ENCODE measurements around the gene NUP98. TPM values are rescaled to one million over a fixed set of nuclear protein-coding genes. Genes with fewer than 3 reads are reported as not detected.
A peak's percentile ranks its signal among the peaks of the same experiment; 100 is the strongest.

NUP98 gene
- total RNA-seq, 1 donor from 2014 or later = 94.8 TPM

- H3K4me3 ChIP-seq = no peak overlapping the region
- Mint-ChIP-seq H3K27me3 (ENCODE audit: insufficient read depth, low read depth) (no peaks in the 10 kb centered on the region), H3K4me3 (no peak overlapping the region), H3K27ac (no peak overlapping the region), H3K4me1 (peaks cover 4% of the 10 kb centered on the region), H3K9me3 (no peaks in the 10 kb centered on the region), H3K36me3 (peaks cover 25% of the 10 kb centered on the region)
- no peak overlapping the region for H3K9ac ChIP-seq
- peaks cover 6% of the 10 kb centered on the region for H3K79me2 ChIP-seq (ENCODE audit: low read depth)
- DNase-seq (ENCODE audit: low spot score) = no peak
- H4K20me1 ChIP-seq (ENCODE audit: low read depth) = no peaks in the 10 kb centered on the region
- no peak overlapping the region for H3K27ac ChIP-seq
- peaks cover 21% of the 10 kb centered on the region for H3K36me3 ChIP-seq
- no peaks in the 10 kb centered on the region for H3K9me3 ChIP-seq (ENCODE audit: low read depth)
- no peaks in the 10 kb centered on the region for H3K27me3 ChIP-seq
- no peak overlapping the region for H3K4me2 ChIP-seq
- no peak for TF ChIP-seq EZH2 (IDR thresholded peaks at IDR 0.05)
- no peak for TF ChIP-seq CTCF (IDR thresholded peaks at IDR 0.05)
- no peak for TF ChIP-seq EZH2phosphoT487 (IDR thresholded peaks at IDR 0.05)
- H3K4me1 ChIP-seq = no peaks in the 10 kb centered on the region
- peaks cover 8% of the 10 kb centered on the region for H3F3A ChIP-seq (ENCODE audit: low read depth)
- no peak overlapping the region for H2AFZ ChIP-seq (replicated peaks)
Observed at GRCh38 chr11:3712274-3712673, 85.1 kb downstream of the NUP98 start.

GRCh38 chr11:3710485-3711259 lies 86.7 kb downstream of the NUP98 start:
- H3K4me3 ChIP-seq = no peak overlapping the region
- TF ChIP-seq EZH2phosphoT487 (IDR thresholded peaks at IDR 0.05) (no peak), CTCF (IDR thresholded peaks at IDR 0.05) (no peak), EZH2 (IDR thresholded peaks at IDR 0.05) (no peak)
- peaks cover 32% of the 10 kb centered on the region for H3K36me3 Mint-ChIP-seq
- no peaks in the 10 kb centered on the region for H3K9me3 ChIP-seq (ENCODE audit: low read depth)
- H3K9me3 Mint-ChIP-seq = no peaks in the 10 kb centered on the region
- H3K27ac Mint-ChIP-seq = peak overlapping the region; percentile 59
- no peak overlapping the region for H3K4me2 ChIP-seq
- H3K36me3 ChIP-seq = peaks cover 21% of the 10 kb centered on the region
- no peaks in the 10 kb centered on the region for H3K4me1 ChIP-seq
- DNase-seq (ENCODE audit: low spot score) = no peak
- H3K9ac ChIP-seq = no peak overlapping the region
- H3F3A ChIP-seq (ENCODE audit: low read depth) = peaks cover 8% of the 10 kb centered on the region
- peak overlapping the region; percentile 5 for H3K27ac ChIP-seq
- H3K27me3 ChIP-seq = no peaks in the 10 kb centered on the region
- peaks cover 6% of the 10 kb centered on the region for H3K79me2 ChIP-seq (ENCODE audit: low read depth)
- peaks cover 4% of the 10 kb centered on the region for H3K4me1 Mint-ChIP-seq
- H3K27me3 Mint-ChIP-seq (ENCODE audit: insufficient read depth, low read depth) = no peaks in the 10 kb centered on the region
- H2AFZ ChIP-seq (replicated peaks) = no peak overlapping the region
- no peak overlapping the region for H3K4me3 Mint-ChIP-seq
- H4K20me1 ChIP-seq (ENCODE audit: low read depth) = no peaks in the 10 kb centered on the region

- Histone ChIP-seq H3K79me2 (ENCODE audit: low read depth) (peaks cover 6% of the 10 kb centered on the region), H3K27ac (peak overlapping the region; percentile 5), H3K36me3 (peaks cover 21% of the 10 kb centered on the region), H3K9ac (no peak overlapping the region), H4K20me1 (ENCODE audit: low read depth) (no peaks in the 10 kb centered on the region), H3K4me3 (no peak overlapping the region), H3K27me3 (no peaks in the 10 kb centered on the region), H2AFZ (replicated peaks) (no peak overlapping the region), H3F3A (ENCODE audit: low read depth) (peaks cover 8% of the 10 kb centered on the region), H3K9me3 (ENCODE audit: low read depth) (no peaks in the 10 kb centered on the region), H3K4me1 (no peaks in the 10 kb centered on the region), H3K4me2 (no peak overlapping the region)
- TF ChIP-seq EZH2 (IDR thresholded peaks at IDR 0.05) (no peak), CTCF (IDR thresholded peaks at IDR 0.05) (no peak), EZH2phosphoT487 (IDR thresholded peaks at IDR 0.05) (no peak)
- DNase-seq (ENCODE audit: low spot score) = no peak
- no peak overlapping the region for H3K27ac Mint-ChIP-seq
- H3K9me3 Mint-ChIP-seq = no peaks in the 10 kb centered on the region
- H3K4me3 Mint-ChIP-seq = no peak overlapping the region
- peaks cover 37% of the 10 kb centered on the region for H3K36me3 Mint-ChIP-seq
- H3K27me3 Mint-ChIP-seq (ENCODE audit: insufficient read depth, low read depth) = no peaks in the 10 kb centered on the region
- H3K4me1 Mint-ChIP-seq = peaks cover 4% of the 10 kb centered on the region
Observed at GRCh38 chr11:3709977-3710376, 87.4 kb downstream of the NUP98 start.
